HL-60 (cell line): ENCODE results near the gene FYN.

Experiments used
- DNase-seq, 2 experiments: peaks; one replicate each; pipeline ENCODE4 v3.0.0-alpha.2; 2010 to 2020; ENCODE audit warnings: low read depth in 1 of 2, low spot score in 1 of 2
- H3K27ac ChIP-seq: fragments of 250-450 bp; sonication (Bioruptor Pico); replicated peaks from 2 replicates; pipeline ENCODE4 v1.5.1; 2020; ENCODE audit warnings: mild to moderate bottlenecking, moderate library complexity
- H3K27me3 ChIP-seq: fragments of 250-450 bp; sonication (Bioruptor Pico); 2 replicates; pipeline ENCODE4 v1.5.1; 2021; ENCODE audit warnings: mild to moderate bottlenecking, moderate library complexity; ENCODE audit not compliant: insufficient read depth, poor library complexity, severe bottlenecking
- H3K4me3 ChIP-seq: replicated peaks from 2 replicates; pipeline ENCODE4 v1.5.1; 2011; ENCODE audit warnings: mild to moderate bottlenecking, control low read depth, low read length; ENCODE audit not compliant: insufficient read depth
- GABPA ChIP-seq: IDR thresholded peaks from 2 replicates; pipeline ENCODE4 v1.6.1; 2012; ENCODE audit warnings: low read depth
- POLR2AphosphoS5 ChIP-seq: IDR thresholded peaks from 2 replicates; pipeline ENCODE4 v1.6.1; 2012; ENCODE audit warnings: low read depth
- SPI1 ChIP-seq: IDR thresholded peaks from 2 replicates; pipeline ENCODE4 v1.6.1; 2012; ENCODE audit warnings: low read depth, mild to moderate bottlenecking, borderline replicate concordance
- TF ChIP-seq, protein P1 (sequence below): IDR thresholded peaks from one replicate; pipeline ENCODE4 v1.5.1; 2011; ENCODE audit warnings: low read length, control low read depth, inconsistent platforms; ENCODE audit not compliant: insufficient read depth
- TF ChIP-seq, protein P2 (sequence below): IDR thresholded peaks from 2 replicates; pipeline ENCODE4 v1.6.1; 2012; ENCODE audit warnings: low read depth; ENCODE audit not compliant: insufficient replicate concordance

Gene FYN

DNA sequence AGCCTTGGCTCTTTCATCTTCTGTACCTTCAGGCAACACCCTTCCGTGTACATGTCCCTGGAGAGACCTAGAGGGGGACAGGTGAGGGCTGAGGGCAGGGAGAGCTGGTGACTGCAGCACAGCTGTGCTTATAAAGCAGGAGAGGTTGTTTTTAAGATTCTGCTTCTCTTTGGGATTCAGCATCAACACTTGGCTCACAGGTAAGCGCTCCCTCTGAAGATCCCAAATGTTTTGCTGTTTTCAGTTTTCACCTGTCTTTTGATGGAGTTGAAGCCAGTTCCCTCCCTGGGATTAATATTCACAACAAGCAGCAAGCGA, 248.2 kb downstream of the FYN start:
- no peak overlapping the region for H3K27ac ChIP-seq
- no peaks in the 10 kb centered on the region for H3K27me3 ChIP-seq
- DNase-seq: no peak
- H3K4me3 ChIP-seq: no peak overlapping the region
- TF ChIP-seq, protein P1, sequence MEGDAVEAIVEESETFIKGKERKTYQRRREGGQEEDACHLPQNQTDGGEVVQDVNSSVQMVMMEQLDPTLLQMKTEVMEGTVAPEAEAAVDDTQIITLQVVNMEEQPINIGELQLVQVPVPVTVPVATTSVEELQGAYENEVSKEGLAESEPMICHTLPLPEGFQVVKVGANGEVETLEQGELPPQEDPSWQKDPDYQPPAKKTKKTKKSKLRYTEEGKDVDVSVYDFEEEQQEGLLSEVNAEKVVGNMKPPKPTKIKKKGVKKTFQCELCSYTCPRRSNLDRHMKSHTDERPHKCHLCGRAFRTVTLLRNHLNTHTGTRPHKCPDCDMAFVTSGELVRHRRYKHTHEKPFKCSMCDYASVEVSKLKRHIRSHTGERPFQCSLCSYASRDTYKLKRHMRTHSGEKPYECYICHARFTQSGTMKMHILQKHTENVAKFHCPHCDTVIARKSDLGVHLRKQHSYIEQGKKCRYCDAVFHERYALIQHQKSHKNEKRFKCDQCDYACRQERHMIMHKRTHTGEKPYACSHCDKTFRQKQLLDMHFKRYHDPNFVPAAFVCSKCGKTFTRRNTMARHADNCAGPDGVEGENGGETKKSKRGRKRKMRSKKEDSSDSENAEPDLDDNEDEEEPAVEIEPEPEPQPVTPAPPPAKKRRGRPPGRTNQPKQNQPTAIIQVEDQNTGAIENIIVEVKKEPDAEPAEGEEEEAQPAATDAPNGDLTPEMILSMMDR: no peak
- TF ChIP-seq, protein P2, sequence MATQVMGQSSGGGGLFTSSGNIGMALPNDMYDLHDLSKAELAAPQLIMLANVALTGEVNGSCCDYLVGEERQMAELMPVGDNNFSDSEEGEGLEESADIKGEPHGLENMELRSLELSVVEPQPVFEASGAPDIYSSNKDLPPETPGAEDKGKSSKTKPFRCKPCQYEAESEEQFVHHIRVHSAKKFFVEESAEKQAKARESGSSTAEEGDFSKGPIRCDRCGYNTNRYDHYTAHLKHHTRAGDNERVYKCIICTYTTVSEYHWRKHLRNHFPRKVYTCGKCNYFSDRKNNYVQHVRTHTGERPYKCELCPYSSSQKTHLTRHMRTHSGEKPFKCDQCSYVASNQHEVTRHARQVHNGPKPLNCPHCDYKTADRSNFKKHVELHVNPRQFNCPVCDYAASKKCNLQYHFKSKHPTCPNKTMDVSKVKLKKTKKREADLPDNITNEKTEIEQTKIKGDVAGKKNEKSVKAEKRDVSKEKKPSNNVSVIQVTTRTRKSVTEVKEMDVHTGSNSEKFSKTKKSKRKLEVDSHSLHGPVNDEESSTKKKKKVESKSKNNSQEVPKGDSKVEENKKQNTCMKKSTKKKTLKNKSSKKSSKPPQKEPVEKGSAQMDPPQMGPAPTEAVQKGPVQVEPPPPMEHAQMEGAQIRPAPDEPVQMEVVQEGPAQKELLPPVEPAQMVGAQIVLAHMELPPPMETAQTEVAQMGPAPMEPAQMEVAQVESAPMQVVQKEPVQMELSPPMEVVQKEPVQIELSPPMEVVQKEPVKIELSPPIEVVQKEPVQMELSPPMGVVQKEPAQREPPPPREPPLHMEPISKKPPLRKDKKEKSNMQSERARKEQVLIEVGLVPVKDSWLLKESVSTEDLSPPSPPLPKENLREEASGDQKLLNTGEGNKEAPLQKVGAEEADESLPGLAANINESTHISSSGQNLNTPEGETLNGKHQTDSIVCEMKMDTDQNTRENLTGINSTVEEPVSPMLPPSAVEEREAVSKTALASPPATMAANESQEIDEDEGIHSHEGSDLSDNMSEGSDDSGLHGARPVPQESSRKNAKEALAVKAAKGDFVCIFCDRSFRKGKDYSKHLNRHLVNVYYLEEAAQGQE: no peak

DNA sequence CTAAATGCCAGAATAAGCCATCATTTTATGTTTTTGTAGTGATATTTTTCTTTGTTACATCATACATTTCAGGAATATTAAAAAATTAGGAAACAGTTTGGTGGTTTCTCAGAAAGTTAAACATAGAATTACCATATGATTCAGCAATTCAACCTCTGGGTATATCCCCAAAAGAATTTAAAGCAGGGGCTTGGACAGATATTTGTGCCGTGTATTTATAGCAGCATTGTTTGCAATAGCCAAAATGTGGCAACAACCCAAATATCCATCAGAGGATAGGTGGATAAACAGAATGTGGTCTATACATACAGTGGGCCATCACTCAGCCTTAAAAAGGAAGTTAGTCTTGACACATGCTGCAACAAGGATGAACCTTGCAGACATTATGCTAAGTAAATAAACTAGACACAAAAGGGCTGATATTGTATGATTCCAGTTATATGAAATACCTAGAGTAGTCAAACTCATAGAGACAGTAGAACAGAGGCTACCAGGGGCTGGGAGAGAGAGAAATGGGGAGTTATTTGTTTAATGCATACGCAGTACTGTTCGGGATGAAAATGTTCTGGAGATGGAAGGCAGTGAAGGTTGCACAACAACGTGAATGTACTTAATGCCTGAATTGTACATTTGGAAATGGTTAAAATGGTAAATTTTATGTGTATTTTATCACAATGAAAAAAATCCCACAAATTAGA, 248.7 kb downstream of the FYN start:
- H3K4me3 ChIP-seq: no peak overlapping the region
- DNase-seq: peak in 1 of 2 experiments; percentile 19
- no peak overlapping the region for H3K27ac ChIP-seq
- no peaks in the 10 kb centered on the region for H3K27me3 ChIP-seq
- TF ChIP-seq SPI1 (no peak), GABPA (no peak), POLR2AphosphoS5 (no peak)
- TF ChIP-seq, protein P1: no peak
- TF ChIP-seq, protein P2: no peak

DNA sequence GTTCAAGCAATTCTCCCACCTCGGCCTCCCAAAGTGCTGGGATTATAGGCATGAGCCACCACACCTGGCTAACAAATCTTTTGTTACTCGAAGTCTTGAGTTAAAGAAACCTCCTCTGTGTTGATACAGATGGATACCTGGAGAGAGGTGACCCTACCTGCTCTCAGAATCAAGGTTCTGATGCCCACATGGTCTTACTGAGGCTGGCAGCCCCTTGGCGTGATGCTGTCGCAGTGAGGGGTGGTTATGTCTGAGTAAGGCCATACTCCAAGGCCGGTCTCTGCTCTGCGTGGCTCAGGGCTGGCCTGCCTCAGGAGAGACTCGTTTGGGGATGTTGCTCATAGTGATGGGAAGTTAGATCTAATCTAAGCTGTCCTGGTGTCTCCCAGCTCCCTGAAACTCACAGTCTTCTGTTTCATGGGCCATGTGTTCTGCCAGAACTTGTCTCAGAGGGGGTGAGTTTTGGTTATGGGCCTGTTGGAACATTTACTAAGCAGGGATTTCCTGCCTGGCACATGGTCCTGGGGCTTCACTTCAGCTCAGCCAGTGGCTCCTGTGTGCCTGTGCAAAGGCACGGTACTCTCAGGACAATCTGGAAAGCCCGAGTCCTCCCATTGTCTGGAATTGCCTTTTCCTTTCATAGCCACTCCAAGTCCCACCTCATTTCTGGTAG, 250.1 kb downstream of the FYN start:
- Histone ChIP-seq H3K4me3 (no peak overlapping the region), H3K27me3 (no peaks in the 10 kb centered on the region), H3K27ac (no peak overlapping the region)
- TF ChIP-seq POLR2AphosphoS5 (no peak), SPI1 (no peak), GABPA (no peak)
- TF ChIP-seq, protein P2: no peak
- TF ChIP-seq, protein P1: no peak
- no peak for DNase-seq
